ENCODE measurements around the gene ZNF236.
A peak's percentile ranks its signal among the peaks of the same experiment; 100 is the strongest.

The ZNF236 gene

DNA sequence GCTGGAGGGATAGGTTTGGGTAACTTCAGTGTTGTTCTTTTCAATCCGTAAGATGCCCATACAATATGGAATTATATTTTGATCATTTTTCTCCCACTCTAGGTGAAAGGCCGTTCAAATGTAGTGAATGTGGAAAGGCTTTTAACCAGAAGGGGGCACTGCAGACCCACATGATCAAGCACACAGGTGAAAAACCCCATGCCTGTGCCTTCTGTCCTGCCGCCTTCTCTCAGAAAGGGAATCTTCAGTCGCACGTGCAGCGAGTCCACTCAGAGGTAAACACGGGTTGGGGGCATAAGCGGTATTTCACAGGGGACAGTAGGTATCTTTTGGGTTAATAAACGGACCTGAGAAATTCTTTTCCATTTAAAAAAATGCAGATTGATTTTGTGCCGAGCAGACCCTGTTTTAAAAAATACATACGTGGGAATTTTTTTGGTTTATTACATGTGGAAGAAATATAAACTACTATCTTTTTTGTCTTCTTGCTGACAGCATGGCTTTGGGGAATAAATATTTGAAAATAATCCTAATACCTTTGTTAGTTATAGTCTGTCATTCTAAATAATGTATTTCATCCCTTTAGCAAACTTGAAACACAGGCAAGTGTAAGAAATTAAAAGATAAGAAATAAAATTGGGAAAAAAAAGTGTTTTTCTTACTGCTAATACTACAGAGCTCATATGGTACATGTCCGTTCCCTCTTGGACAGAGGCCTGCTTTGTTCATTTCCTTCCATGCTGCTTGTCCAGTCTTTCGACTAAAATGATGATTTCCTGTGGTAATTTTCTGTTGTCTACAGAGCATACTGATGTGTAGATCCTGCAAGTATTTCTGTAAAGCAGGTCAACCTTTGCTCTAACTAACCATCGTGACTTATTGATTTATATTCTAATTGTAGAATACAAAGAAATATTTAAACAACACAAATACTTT lies 53.3 kb downstream of the ZNF236 start:
- no peak overlapping the region for H3K4me3 ChIP-seq
- TF ChIP-seq, protein P1, sequence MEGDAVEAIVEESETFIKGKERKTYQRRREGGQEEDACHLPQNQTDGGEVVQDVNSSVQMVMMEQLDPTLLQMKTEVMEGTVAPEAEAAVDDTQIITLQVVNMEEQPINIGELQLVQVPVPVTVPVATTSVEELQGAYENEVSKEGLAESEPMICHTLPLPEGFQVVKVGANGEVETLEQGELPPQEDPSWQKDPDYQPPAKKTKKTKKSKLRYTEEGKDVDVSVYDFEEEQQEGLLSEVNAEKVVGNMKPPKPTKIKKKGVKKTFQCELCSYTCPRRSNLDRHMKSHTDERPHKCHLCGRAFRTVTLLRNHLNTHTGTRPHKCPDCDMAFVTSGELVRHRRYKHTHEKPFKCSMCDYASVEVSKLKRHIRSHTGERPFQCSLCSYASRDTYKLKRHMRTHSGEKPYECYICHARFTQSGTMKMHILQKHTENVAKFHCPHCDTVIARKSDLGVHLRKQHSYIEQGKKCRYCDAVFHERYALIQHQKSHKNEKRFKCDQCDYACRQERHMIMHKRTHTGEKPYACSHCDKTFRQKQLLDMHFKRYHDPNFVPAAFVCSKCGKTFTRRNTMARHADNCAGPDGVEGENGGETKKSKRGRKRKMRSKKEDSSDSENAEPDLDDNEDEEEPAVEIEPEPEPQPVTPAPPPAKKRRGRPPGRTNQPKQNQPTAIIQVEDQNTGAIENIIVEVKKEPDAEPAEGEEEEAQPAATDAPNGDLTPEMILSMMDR (IDR thresholded peaks at IDR 0.05): peak; percentile 36
- H3K27ac ChIP-seq: no peak overlapping the region
- no peak for DNase-seq (ENCODE audit: low spot score)

DNA sequence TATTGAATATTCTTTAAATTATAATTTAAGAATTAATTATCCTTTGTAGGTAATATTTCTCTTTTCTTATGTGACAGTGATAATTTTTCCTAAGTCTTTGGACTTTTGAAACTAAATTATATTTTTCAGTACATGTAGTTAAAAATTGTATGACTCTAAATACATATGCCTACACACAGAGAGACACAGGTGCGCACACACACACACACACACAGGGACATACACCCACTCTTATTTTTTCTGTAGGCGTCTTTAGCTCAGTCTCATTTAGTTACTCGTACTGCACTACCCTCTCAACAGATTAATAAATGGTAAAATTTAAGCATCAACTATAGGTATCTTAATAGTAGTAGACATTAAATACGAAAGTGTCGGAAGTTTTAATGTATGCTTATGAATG lies 56.1 kb downstream of the ZNF236 start:
- DNase-seq (ENCODE audit: low spot score): no peak
- Histone ChIP-seq H3K27ac (no peak overlapping the region), H3K4me3 (no peak overlapping the region)
- TF ChIP-seq, protein P1 (IDR thresholded peaks at IDR 0.05): no peak

DNA sequence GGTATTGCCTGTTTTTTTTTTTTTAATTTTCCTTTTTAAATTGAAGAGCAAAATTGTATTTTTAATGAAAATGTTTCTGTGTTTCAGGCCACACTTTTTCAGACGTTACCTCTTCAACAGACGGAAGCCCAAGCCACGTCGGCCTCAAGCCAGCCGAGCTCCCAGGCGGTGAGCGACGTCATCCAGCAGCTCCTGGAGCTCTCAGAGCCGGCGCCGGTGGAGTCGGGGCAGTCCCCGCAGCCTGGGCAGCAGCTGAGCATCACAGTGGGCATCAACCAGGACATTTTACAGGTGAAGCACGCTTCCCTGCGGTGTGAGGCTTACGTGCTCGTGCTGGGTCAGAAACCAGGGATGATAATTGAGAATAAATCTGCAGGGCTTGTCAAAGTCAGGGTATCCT lies 57.7 kb downstream of the ZNF236 start:
- TF ChIP-seq, protein P1 (IDR thresholded peaks at IDR 0.05): no peak
- DNase-seq (ENCODE audit: low spot score): no peak
- Histone ChIP-seq H3K27ac (no peak overlapping the region), H3K4me3 (no peak overlapping the region)

DNA sequence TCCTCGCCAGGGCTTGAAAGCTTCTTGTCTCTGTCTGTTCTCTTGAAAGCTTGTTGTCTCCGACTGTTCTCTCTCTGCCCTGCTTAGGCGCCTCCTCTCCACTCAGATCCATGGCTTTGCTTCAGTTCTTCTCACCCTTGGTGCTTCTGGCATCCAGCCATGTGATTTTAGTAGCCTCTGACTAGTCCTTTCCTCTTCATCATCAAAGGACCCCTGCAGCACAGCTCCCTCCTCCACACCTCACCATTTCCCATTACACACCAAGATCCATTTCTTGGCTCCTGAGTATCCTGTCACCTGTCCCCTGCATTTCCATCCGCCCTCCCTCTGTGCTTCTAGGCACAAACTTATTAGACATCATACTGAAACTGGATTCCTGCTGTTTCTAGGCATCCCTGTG lies 59.4 kb downstream of the ZNF236 start:
- TF ChIP-seq, protein P1 (IDR thresholded peaks at IDR 0.05): no peak

DNA sequence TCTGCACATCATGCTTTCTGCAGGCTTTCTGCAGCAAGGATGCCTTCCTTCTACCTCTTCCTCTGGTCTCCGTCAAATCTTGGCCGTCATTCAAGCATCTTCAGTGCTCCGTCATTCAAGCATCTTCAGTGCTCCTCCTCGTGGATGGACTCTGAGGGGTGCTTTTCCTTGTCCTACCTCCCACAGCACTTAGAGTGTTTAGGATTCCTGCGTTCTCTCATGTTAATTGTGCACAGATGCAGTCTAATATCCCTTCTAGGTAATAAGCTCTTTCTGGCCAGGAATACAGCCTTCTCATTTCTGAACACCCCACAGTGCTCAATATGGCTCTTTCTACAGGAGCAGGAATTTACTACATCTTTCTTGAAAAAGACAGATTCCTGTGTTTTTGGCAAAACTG lies 59.8 kb downstream of the ZNF236 start:
- TF ChIP-seq, protein P1 (IDR thresholded peaks at IDR 0.05): no peak
- Histone ChIP-seq H3K27ac (no peak overlapping the region), H3K4me3 (no peak overlapping the region)
- no peak for DNase-seq (ENCODE audit: low spot score)

More for the DNA sequence above, 59.4 kb downstream of the ZNF236 start:
- no peak for DNase-seq (ENCODE audit: low spot score)
- Histone ChIP-seq H3K4me3 (no peak overlapping the region), H3K27ac (no peak overlapping the region)

DNA sequence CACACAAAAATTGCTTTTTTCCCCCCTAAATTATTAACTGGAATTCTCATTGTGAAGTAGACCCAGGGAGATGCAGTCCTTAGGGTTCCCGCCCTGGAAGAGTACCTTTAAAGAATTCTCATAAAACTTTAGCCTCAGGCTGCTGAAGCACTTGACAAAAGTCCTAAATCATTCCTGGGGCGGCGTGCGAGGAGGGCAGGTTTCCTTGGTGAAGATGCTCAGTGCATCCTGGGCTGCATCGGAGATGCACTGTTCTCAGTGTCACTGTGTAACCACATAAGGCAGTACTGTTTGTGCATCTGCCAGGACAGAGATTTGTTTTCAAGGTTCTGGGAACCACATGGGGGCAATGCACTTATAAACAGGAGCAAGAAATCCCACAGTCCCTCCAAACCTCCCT lies 62.6 kb downstream of the ZNF236 start:
- no peak for DNase-seq (ENCODE audit: low spot score)
- H3K4me3 ChIP-seq: no peak overlapping the region
- TF ChIP-seq, protein P1 (IDR thresholded peaks at IDR 0.05): no peak
- no peak overlapping the region for H3K27ac ChIP-seq

DNA sequence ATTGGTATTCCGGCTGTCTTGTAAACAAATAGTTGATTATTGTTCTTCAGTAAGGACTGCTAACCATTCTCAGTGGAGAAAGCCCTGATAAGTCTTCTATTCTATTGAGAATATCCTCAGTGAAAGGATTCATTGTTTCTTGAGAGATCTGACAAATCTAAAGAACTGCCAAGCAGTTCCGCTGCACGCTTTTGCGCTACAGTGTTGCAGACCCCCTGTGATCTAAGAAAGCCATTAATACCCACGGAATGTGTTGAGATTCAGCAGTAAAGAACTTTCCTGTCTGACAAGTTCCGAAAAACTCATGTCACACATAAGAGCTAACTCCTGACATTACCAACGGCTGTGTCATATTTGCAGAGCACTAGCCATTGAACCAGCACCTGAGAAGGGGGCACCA lies 63.8 kb downstream of the ZNF236 start:
- DNase-seq (ENCODE audit: low spot score): no peak
- TF ChIP-seq, protein P1 (IDR thresholded peaks at IDR 0.05): no peak
- no peak overlapping the region for H3K27ac ChIP-seq
- no peak overlapping the region for H3K4me3 ChIP-seq

Measured in coronary artery (tissue), 2 donors.